Endometrium (tissue), 2 donors: ENCODE results near the gene MELTF.

ENCODE experiments used
- FAIRE-seq: peaks from 2 replicates; lab custom pipeline; 2012; peaks lifted over from hg19 to GRCh38; lab: Jason Lieb, UNC
- donor health status: control.
- donor health status: control.

Gene MELTF

GRCh38 chr3:196967412-196968232 is 62.0 kb downstream of the MELTF start:
- FAIRE-seq, result no peak

GRCh38 chr3:196966526-196967401 is 62.9 kb downstream of the MELTF start:
- no peak for FAIRE-seq

- FAIRE-seq, result no peak
Measured at GRCh38 chr3:196965804-196966173, 63.8 kb downstream of the MELTF start.

- no peak for FAIRE-seq
Measured at GRCh38 chr3:196965112-196965803, 64.4 kb downstream of the MELTF start.

- FAIRE-seq, result no peak
Measured at GRCh38 chr3:196963631-196963953, 66.0 kb downstream of the MELTF start.

GRCh38 chr3:196962930-196963630 is 66.5 kb downstream of the MELTF start:
- no peak for FAIRE-seq

- FAIRE-seq, result no peak
Measured at GRCh38 chr3:196962108-196962929, 67.3 kb downstream of the MELTF start.

GRCh38 chr3:196954832-196955231 is 74.8 kb downstream of the MELTF start:
- no peak for FAIRE-seq
